ENCODE results near the gene ECI1.

ECI1 gene

GRCh38 chr16:2238150-2238837 lies 13.1 kb downstream of the ECI1 start:
- H3K4me1 Mint-ChIP-seq (ENCODE audit: low read depth in 2 of 2), result peaks cover 0 to 2% of the 10 kb centered on the region in 2 donors
- H3K9me3 Mint-ChIP-seq, result no peaks in the 10 kb centered on the region
- no peak overlapping the region for H3K4me3 Mint-ChIP-seq
- H3K27me3 Mint-ChIP-seq, result no peaks in the 10 kb centered on the region
- H3K36me3 Mint-ChIP-seq (ENCODE audit: insufficient read depth), result peaks cover 11% of the 10 kb centered on the region
- DNase-seq (no peak), ATAC-seq (replicated peaks) (no peak)
- H3K27ac Mint-ChIP-seq, result no peak overlapping the region

- H3K27me3 Mint-ChIP-seq, result no peaks in the 10 kb centered on the region
- no peak for DNase-seq
- ATAC-seq (replicated peaks), result no peak
- H3K4me3 Mint-ChIP-seq, result no peak overlapping the region
- H3K4me1 Mint-ChIP-seq (ENCODE audit: low read depth in 2 of 2), result peaks cover 0 to 2% of the 10 kb centered on the region in 2 donors
- no peaks in the 10 kb centered on the region for H3K9me3 Mint-ChIP-seq
- peaks cover 11% of the 10 kb centered on the region for H3K36me3 Mint-ChIP-seq (ENCODE audit: insufficient read depth)
- no peak overlapping the region for H3K27ac Mint-ChIP-seq
Observed at GRCh38 chr16:2237493-2238149, 13.8 kb downstream of the ECI1 start.

DNA sequence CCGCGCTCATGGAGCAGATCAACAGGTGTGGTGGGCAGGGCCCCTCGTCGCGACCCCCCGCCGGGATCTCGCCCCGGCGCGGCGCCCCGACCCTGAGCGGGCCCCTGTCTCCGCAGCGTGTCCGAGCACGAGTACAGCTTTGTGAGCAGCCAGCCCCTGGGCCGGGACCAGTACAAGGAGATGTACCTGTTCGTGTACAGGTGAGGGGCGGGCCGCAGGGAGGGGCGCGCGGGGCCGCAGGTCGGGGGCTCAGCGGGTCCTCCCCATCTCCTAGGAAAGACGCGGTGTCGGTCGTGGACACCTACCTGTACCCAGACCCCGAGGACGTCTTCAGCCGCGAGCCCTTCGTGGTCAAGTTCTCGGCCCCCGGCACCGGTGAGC lies 14.3 kb downstream of the ECI1 start:
- no peak for ATAC-seq (replicated peaks)
- DNase-seq, result no peak
- Mint-ChIP-seq H3K9me3 (no peaks in the 10 kb centered on the region), H3K27ac (no peak overlapping the region), H3K4me1 (ENCODE audit: low read depth in 2 of 2) (peaks cover 0 to 2% of the 10 kb centered on the region in 2 donors), H3K36me3 (ENCODE audit: insufficient read depth) (peaks cover 11% of the 10 kb centered on the region), H3K4me3 (no peak overlapping the region), H3K27me3 (no peaks in the 10 kb centered on the region)

- no peak for ATAC-seq (replicated peaks)
- H3K4me1 Mint-ChIP-seq (ENCODE audit: low read depth in 2 of 2), result peaks cover 0 to 2% of the 10 kb centered on the region in 2 donors
Observed at GRCh38 chr16:2236337-2237101, 14.9 kb downstream of the ECI1 start, which contains the start of gene DNASE1L2. DNASE1L2 (plus strand) TSS chr16:2236444; CDS start chr16:2236817, 373 bp downstream.

DNA sequence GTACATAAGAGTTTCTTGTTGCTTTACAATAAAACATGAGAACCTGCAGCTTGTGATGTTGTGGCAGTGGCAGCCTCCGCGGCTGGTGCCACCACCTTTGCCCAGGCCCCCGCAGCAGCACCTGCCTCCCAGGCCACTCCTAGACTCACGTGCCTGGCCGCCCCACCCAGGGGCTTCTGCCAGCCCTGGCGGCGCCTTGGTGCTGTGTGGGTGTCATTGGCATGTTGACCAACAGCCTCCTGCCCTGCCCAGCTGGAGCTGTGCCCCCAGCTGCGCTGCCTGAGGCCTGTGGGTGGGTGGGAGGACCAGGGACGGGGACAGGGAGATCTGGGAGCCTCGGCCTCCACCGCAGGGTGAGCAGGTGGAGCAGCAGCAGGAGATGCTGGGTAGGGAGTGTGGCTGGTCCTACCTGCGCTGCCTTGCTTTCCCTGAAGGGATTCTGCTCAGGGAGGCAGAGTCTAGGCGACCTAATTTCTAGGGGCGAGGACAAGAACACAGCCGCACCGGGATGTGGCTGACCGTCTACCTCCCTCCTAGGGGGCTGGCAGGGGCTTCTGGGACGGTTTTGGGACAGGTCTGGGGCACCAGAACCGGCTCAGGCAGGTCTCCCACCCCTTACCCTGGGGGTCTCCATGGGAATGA lies 15.6 kb downstream of the ECI1 start:
- Mint-ChIP-seq H3K4me1 (ENCODE audit: low read depth in 2 of 2) (peaks cover 0 to 2% of the 10 kb centered on the region in 2 donors), H3K27me3 (no peaks in the 10 kb centered on the region), H3K4me3 (peak overlapping the region in 1 of 2 donors; percentile 14), H3K9me3 (no peaks in the 10 kb centered on the region), H3K27ac (no peak overlapping the region), H3K36me3 (ENCODE audit: insufficient read depth) (peaks cover 10% of the 10 kb centered on the region)
- DNase-seq, result no peak
- no peak for ATAC-seq (replicated peaks)

More at GRCh38 chr16:2236337-2237101, 14.9 kb downstream of the ECI1 start, which contains the start of gene DNASE1L2:
- peak within 1 kb of the TSS in 1 of 2 donors; percentile 14 for H3K4me3 Mint-ChIP-seq
- H3K27ac Mint-ChIP-seq, result no peak within 1 kb of the TSS
- H3K36me3 Mint-ChIP-seq (ENCODE audit: insufficient read depth), result peaks cover 10% of the 10 kb centered on the region
- no peaks in the 10 kb centered on the region for H3K27me3 Mint-ChIP-seq
- no peak for DNase-seq
- H3K9me3 Mint-ChIP-seq, result no peaks in the 10 kb centered on the region

- H3K36me3 Mint-ChIP-seq (ENCODE audit: insufficient read depth), result peaks cover 13% of the 10 kb centered on the region
- no peaks in the 10 kb centered on the region for H3K27me3 Mint-ChIP-seq
- H3K9me3 Mint-ChIP-seq, result no peaks in the 10 kb centered on the region
- DNase-seq (no peak), ATAC-seq (replicated peaks) (no peak)
- H3K4me3 Mint-ChIP-seq, result no peak overlapping the region
- H3K4me1 Mint-ChIP-seq (ENCODE audit: low read depth in 2 of 2), result peaks cover 0 to 2% of the 10 kb centered on the region in 2 donors
- H3K27ac Mint-ChIP-seq, result no peak overlapping the region
Observed at GRCh38 chr16:2235234-2235651, 16.1 kb downstream of the ECI1 start.

DNA sequence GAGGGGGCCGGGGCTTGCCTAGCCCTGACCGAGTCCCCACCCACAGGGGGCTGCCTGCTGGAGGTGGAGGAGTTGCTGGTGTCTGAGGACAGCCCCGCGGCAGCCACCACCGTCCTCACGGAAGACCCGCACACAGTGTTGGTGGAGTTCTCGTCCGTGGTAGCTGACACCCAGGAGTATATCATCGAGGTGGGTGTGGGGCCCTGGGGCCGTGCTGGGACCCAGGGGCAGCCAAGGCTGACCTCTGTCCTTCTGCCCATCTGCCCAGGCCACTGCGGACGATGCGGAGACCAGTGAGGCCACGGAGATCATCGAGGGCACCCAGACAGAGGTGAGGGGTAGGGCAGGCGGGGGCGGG lies 16.6 kb downstream of the ECI1 start:
- H3K4me1 Mint-ChIP-seq (ENCODE audit: low read depth in 2 of 2), result peaks cover 0 to 2% of the 10 kb centered on the region in 2 donors
- DNase-seq (no peak), ATAC-seq (replicated peaks) (no peak)
- H3K4me3 Mint-ChIP-seq, result no peak overlapping the region
- no peak overlapping the region for H3K27ac Mint-ChIP-seq
- no peaks in the 10 kb centered on the region for H3K9me3 Mint-ChIP-seq
- H3K36me3 Mint-ChIP-seq (ENCODE audit: insufficient read depth), result peaks cover 16% of the 10 kb centered on the region
- no peaks in the 10 kb centered on the region for H3K27me3 Mint-ChIP-seq

GRCh38 chr16:2233872-2234812 lies 17.2 kb downstream of the ECI1 start:
- peaks cover 21% of the 10 kb centered on the region for H3K36me3 Mint-ChIP-seq (ENCODE audit: insufficient read depth)
- no peaks in the 10 kb centered on the region for H3K27me3 Mint-ChIP-seq
- H3K9me3 Mint-ChIP-seq, result no peaks in the 10 kb centered on the region
- no peak overlapping the region for H3K4me3 Mint-ChIP-seq
- ATAC-seq (replicated peaks), result no peak
- H3K27ac Mint-ChIP-seq, result no peak overlapping the region
- H3K4me1 Mint-ChIP-seq (ENCODE audit: low read depth in 2 of 2), result peaks cover 0 to 2% of the 10 kb centered on the region in 2 donors
- no peak for DNase-seq

GRCh38 chr16:2233046-2233775 lies 18.2 kb downstream of the ECI1 start:
- DNase-seq (no peak), ATAC-seq (replicated peaks) (no peak)
- Mint-ChIP-seq H3K4me1 (ENCODE audit: low read depth in 2 of 2) (peaks cover 0 to 2% of the 10 kb centered on the region in 2 donors), H3K9me3 (no peaks in the 10 kb centered on the region), H3K27ac (no peak overlapping the region), H3K27me3 (no peaks in the 10 kb centered on the region), H3K4me3 (no peak overlapping the region), H3K36me3 (ENCODE audit: insufficient read depth) (peaks cover 24% of the 10 kb centered on the region)

GRCh38 chr16:2232094-2232990 lies 19.0 kb downstream of the ECI1 start:
- DNase-seq, result no peak
- Mint-ChIP-seq H3K4me3 (no peak overlapping the region), H3K4me1 (ENCODE audit: low read depth in 2 of 2) (peaks cover 0 to 2% of the 10 kb centered on the region in 2 donors), H3K36me3 (ENCODE audit: insufficient read depth) (peaks cover 26% of the 10 kb centered on the region), H3K27ac (no peak overlapping the region), H3K27me3 (no peaks in the 10 kb centered on the region), H3K9me3 (no peaks in the 10 kb centered on the region)
- ATAC-seq (replicated peaks), result no peak

Data from effector memory CD8-positive, alpha-beta T cell (primary cell).